GM12878 (cell line): Measurements from ENCODE around the gene GAMT. TPM values are rescaled to one million over a fixed set of nuclear protein-coding genes. Genes with fewer than 3 reads are reported as not detected.

Experiments used
- ATAC-seq: fragments of 200-7000 bp; cut with Tn5 transposase; 3 replicates; pipeline ENCODE4 v1.9.1; 2020; ENCODE audit warnings: mild to moderate bottlenecking, moderate library complexity
- BruUV-seq: library from RNA; stranded (reverse); fragments of 400-500 nt; replicated peaks from 2 replicates; lab custom pipeline; 2021; lab: Mats Ljungman, UMichigan
- CTCF ChIA-PET: fragments of 300-600 bp; sonication (Branson Sonifier 250); formaldehyde crosslinking; extraction: SDS; loops from one replicate; lab custom pipeline; 2021; ENCODE audit warnings: inconsistent platforms; lab: Yijun Ruan, JAX
- POLR2A ChIA-PET: fragments of 350-600 bp; formaldehyde crosslinking; extraction: SDS; loops from one replicate; lab custom pipeline; 2021; ENCODE audit warnings: inconsistent platforms; lab: Charles Lee
- RAD21 ChIA-PET: fragments of 300-600 bp; sonication (Branson Sonifier 250); formaldehyde crosslinking; loops from one replicate; lab custom pipeline; 2023; ENCODE audit warnings: antibody characterized with exemption; ENCODE audit not compliant: unreplicated experiment; lab: Charles Lee
- SMC1A ChIA-PET: fragments of 300-600 bp; sonication (Branson Sonifier 250); formaldehyde crosslinking; loops from one replicate; lab custom pipeline; 2023; ENCODE audit not compliant: unreplicated experiment, uncharacterized antibody; lab: Charles Lee
- DNase-seq: peaks from one replicate; pipeline ENCODE4 v3.0.0-alpha.2; 2011; ENCODE audit warnings: low read depth, low spot score
- FAIRE-seq: peaks from 3 replicates; lab custom pipeline; 2011; peaks lifted over from hg19 to GRCh38; lab: Jason Lieb, UNC
- H2AFZ ChIP-seq: 2 replicates; pipeline ENCODE4 v1.6.0; 2011; ENCODE audit warnings: low read depth, low read length, control low read depth; ENCODE audit not compliant: control insufficient read depth
- H3K27ac ChIP-seq: 2 replicates; pipeline ENCODE4 v1.5.1; 2011; ENCODE audit warnings: control low read depth; ENCODE audit not compliant: control insufficient read depth, insufficient read depth
- H3K27me3 ChIP-seq, 2 experiments: replicated peaks in 1 of 2; 2 replicates each; pipeline versions ENCODE4 v1.6.0 to v1.6.1; 2011; ENCODE audit warnings: low read length in 1 of 2; ENCODE audit not compliant: control insufficient read depth in 2 of 2, insufficient read depth in 2 of 2
- H3K36me3 ChIP-seq, 2 experiments: 2 replicates each; pipeline ENCODE4 v1.5.1; 2011; ENCODE audit warnings: low read length in 1 of 2; ENCODE audit not compliant: control insufficient read depth in 2 of 2, insufficient read depth in 2 of 2
- H3K4me1 ChIP-seq: 2 replicates; pipeline ENCODE4 v1.6.1; 2011; ENCODE audit warnings: mild to moderate bottlenecking, low read length, moderate library complexity, mixed read lengths; ENCODE audit not compliant: control insufficient read depth, insufficient read depth
- H3K4me2 ChIP-seq: 2 replicates; pipeline ENCODE4 v1.6.0; 2011; ENCODE audit warnings: control low read depth; ENCODE audit not compliant: control insufficient read depth, insufficient read depth
- H3K4me3 ChIP-seq: fragments of 200-600 bp; sonication (generic); 2 replicates; pipeline ENCODE4 v1.5.1; 2016
- H3K79me2 ChIP-seq: 2 replicates; pipeline ENCODE4 v1.6.0; 2011; ENCODE audit warnings: low read length; ENCODE audit not compliant: control insufficient read depth, insufficient read depth
- H3K9ac ChIP-seq: 2 replicates; pipeline ENCODE4 v1.8.0; 2011; ENCODE audit warnings: low read length, control low read depth, mixed read lengths; ENCODE audit not compliant: control insufficient read depth, insufficient read depth
- H3K9me3 ChIP-seq: replicated peaks from 3 replicates; pipeline ENCODE4 v1.5.1; 2011; ENCODE audit warnings: mild to moderate bottlenecking, low read length; ENCODE audit not compliant: control insufficient read depth, insufficient read depth
- H4K20me1 ChIP-seq: 2 replicates; pipeline ENCODE4 v1.6.0; 2011; ENCODE audit not compliant: control insufficient read depth, insufficient read depth
- WGBS: methylation state at CpG from one replicate; pipeline ENCODE4 v1.1.6; 2016; ENCODE audit warnings: low lambda C conversion rate; ENCODE audit not compliant: insufficient replicate concordance, insufficient coverage; ENCODE audit errors: missing lambda C conversion rate; 5-methylcytosine and 5-hydroxymethylcytosine counted together
- in situ Hi-C: fragments of 300-500 bp; cut with MboI; formaldehyde crosslinking; loops from 9 replicates; pipeline ENCODE4 v1.14.3; 2018; ENCODE audit warnings: mixed read lengths
- intact Hi-C: fragments of 100-400 bp; cut with micrococcal nuclease; formaldehyde crosslinking; loops from one replicate; pipeline ENCODE4 v1.14.2; 2022; ENCODE audit not compliant: unreplicated experiment
- polyA plus RNA-seq, 11 experiments: library from polyadenylated mRNA; depleted of rRNA in 4 of 11; unstranded in 6 of 11; stranded (reverse) in 5 of 11; fragments of >200 nt; fragmentation: Nextera tagmentation in 4 of 11; fragmentation: Illumina TruSeq in 1 of 11; extraction: Ambion mirVana in 4 of 11; extraction: Trizol in 1 of 11; gene quantifications; 1 replicate in 1 of 11; 2 replicates in 10 of 11; pipeline versions ENCODE4 v1.2.1 to v1.2.3, GENCODE V29; 2011 to 2016; ENCODE audit warnings: inconsistent platforms in 2 of 11, missing spikeins in 2 of 11, low read depth in 1 of 11
- total RNA-seq, 4 experiments: library from RNA; depleted of rRNA in 3 of 4; stranded (reverse); fragments of >200 nt in 3 of 4; fragmentation: Illumina TruSeq in 1 of 4; extraction: Trizol in 1 of 4; gene quantifications; 2 replicates each; pipeline versions ENCODE4 v1.2.1 to v1.2.3, GENCODE V29; 2013 to 2021
- TF ChIP-seq, protein P1 (sequence below): fragments of 450-650 bp; IDR thresholded peaks from 2 replicates; pipeline ENCODE4 v1.6.1; 2016; ENCODE audit warnings: mild to moderate bottlenecking
- TF ChIP-seq, protein P2 (sequence below): fragments of 450-650 bp; IDR thresholded peaks from 2 replicates; pipeline ENCODE4 v1.6.1; 2016; ENCODE audit warnings: mild to moderate bottlenecking
- TF ChIP-seq, protein P3 (sequence below): fragments of 450-650 bp; formaldehyde crosslinking; IDR thresholded peaks from 2 replicates; pipeline ENCODE4 v1.4.0; 2022; ENCODE audit warnings: mild to moderate bottlenecking, moderate library complexity

The GAMT gene
- total and polyA plus RNA-seq, 10 of the 15 experiments (the other 5 are each of a cell fraction or from before 2014, with no cell fraction given), result 1.6 to 131 (median 38.8) TPM

DNA sequence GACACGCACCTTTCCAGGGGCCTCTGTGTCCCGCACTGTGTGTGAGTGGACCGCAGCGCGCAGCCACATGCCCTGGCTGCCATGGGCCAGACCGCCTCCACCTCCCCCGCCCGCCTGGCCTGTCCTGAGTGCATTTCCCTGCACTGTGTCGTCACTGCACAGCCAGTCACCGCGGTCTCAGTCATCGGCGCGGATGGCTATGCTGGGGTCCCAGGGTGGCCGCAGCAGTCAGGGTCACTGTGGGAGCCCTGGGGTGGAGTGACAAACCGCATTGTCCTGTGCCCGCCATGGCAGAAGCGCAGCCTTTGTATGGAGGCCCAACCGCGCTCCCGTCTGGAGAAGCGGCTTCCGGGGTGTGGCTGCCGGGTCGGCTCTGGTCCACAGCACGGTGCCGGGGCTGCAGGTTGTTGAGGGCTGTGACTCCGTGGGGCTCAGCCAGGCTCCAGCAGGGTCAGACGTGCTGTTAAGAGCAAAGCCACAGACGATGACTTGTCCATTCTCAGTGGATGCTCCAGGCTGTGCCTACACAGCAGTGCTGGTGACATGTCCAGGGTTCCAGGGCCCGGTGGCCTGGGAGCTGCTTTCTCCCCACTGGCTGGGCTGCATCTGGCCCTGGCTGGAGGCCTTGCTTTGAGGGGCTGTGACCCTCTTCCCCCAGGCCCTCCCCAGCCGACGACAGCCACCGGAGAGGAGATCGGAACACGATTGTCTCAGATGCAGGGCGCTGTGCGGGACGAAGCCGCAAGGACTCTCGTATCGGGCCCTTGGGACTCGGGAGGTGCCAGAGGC, 24.0 kb downstream of the GAMT start:
- ChIA-PET RAD21 (no interaction called here), CTCF (no interaction called here), POLR2A (no interaction called here), SMC1A (no interaction called here)
- in situ Hi-C loops, result no loop called here
- H3K4me2 ChIP-seq, result no peak overlapping the region
- H3K9ac ChIP-seq, result no peak overlapping the region
- no peak overlapping the region for H3K27ac ChIP-seq
- peaks cover 0 to 4% of the 10 kb centered on the region in 2 experiments; a peak in 2 of 4 replicates for H3K36me3 ChIP-seq
- H3K9me3 ChIP-seq, result no peaks in the 10 kb centered on the region
- ATAC-seq (no peak), FAIRE-seq (no peak), DNase-seq (no peak)
- BruUV-seq, result no TSS peak
- H3K27me3 ChIP-seq, result no peaks in the 10 kb centered on the region
- H2AFZ ChIP-seq, result no peak overlapping the region
- H4K20me1 ChIP-seq, result no peaks in the 10 kb centered on the region
- H3K79me2 ChIP-seq, result no peaks in the 10 kb centered on the region
- H3K4me1 ChIP-seq, result no peaks in the 10 kb centered on the region
- WGBS, result 96% methylated on average over 42 of the region's 43 CpGs
- no peak overlapping the region for H3K4me3 ChIP-seq
- intact Hi-C loops, result no loop called here
- TF ChIP-seq, protein P1, sequence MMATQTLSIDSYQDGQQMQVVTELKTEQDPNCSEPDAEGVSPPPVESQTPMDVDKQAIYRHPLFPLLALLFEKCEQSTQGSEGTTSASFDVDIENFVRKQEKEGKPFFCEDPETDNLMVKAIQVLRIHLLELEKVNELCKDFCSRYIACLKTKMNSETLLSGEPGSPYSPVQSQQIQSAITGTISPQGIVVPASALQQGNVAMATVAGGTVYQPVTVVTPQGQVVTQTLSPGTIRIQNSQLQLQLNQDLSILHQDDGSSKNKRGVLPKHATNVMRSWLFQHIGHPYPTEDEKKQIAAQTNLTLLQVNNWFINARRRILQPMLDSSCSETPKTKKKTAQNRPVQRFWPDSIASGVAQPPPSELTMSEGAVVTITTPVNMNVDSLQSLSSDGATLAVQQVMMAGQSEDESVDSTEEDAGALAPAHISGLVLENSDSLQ, result no peak
- TF ChIP-seq, protein P2, sequence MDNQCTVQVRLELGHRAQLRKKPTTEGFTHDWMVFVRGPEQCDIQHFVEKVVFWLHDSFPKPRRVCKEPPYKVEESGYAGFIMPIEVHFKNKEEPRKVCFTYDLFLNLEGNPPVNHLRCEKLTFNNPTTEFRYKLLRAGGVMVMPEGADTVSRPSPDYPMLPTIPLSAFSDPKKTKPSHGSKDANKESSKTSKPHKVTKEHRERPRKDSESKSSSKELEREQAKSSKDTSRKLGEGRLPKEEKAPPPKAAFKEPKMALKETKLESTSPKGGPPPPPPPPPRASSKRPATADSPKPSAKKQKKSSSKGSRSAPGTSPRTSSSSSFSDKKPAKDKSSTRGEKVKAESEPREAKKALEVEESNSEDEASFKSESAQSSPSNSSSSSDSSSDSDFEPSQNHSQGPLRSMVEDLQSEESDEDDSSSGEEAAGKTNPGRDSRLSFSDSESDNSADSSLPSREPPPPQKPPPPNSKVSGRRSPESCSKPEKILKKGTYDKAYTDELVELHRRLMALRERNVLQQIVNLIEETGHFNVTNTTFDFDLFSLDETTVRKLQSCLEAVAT, result no peak
- TF ChIP-seq, protein P3, sequence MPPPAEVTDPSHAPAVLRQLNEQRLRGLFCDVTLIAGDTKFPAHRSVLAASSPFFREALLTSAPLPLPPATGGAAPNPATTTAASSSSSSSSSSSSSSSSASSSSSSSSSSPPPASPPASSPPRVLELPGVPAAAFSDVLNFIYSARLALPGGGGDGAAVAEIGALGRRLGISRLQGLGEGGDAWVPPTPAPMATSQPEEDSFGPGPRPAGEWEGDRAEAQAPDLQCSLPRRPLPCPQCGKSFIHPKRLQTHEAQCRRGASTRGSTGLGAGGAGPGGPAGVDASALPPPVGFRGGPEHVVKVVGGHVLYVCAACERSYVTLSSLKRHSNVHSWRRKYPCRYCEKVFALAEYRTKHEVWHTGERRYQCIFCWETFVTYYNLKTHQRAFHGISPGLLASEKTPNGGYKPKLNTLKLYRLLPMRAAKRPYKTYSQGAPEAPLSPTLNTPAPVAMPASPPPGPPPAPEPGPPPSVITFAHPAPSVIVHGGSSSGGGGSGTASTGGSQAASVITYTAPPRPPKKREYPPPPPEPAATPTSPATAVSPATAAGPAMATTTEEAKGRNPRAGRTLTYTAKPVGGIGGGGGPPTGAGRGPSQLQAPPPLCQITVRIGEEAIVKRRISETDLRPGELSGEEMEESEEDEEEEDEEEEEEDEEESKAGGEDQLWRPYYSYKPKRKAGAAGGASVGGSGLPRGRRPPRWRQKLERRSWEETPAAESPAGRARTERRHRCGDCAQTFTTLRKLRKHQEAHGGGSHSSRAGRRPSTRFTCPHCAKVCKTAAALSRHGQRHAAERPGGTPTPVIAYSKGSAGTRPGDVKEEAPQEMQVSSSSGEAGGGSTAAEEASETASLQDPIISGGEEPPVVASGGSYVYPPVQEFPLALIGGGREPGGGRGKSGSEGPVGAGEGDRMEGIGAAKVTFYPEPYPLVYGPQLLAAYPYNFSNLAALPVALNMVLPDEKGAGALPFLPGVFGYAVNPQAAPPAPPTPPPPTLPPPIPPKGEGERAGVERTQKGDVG (CRISPR knock-in tag), result no peak
